GM15510 (cell line): ENCODE data around the gene DMD.

Experiments
- POLR2A ChIP-seq: IDR thresholded peaks from 3 replicates; pipeline ENCODE4 v1.6.1; 2011; ENCODE audit warnings: borderline replicate concordance; ENCODE audit not compliant: insufficient read length; ENCODE audit errors: extremely low read depth

DMD gene

DNA sequence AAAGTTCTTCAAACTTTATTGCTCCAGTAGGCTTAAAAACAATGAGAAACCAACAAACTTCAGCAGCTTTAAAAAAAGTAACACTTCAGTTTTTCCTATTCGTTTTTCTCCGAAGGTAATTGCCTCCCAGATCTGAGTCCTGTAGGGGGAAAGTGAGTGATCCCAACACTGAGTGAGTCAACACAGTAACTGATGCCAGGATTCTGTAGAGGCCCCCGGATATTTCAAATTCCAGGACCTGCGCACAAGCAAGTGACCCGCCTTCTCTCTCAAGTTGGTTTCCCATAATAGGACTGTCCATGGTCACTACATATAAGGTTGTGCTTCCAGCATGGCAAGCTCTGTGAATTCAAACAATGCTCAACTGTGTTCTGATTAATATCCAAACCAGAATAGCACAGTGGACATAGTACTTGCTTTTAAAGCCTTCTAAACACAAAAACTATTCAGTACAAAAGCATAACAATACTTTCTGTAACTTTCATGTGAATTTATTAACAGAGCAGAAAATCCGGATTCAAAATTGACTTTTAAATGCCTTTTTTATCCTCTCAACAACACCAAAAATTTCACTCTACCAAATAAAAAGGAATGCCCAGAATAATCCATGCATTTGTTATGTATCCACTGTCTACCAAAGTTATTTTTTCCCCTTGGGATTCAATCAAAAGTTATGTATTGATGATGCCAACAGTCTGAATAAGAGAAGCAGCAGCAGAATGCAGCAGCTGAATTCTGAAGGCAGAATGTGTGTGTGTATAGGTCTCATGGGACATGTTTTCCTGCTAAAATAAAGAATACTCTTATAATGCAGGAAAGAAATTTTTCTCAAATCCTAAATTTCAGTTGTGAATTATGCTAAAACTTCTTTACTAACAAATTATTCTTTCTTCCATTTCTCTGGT is at the start of gene DMD:
TSS of gene DMD (minus strand) at position 194 of the 905 bp plus-strand sequence. CDS start 237 bp downstream, outside the sequence.
- TF ChIP-seq POLR2A = no peak

DNA sequence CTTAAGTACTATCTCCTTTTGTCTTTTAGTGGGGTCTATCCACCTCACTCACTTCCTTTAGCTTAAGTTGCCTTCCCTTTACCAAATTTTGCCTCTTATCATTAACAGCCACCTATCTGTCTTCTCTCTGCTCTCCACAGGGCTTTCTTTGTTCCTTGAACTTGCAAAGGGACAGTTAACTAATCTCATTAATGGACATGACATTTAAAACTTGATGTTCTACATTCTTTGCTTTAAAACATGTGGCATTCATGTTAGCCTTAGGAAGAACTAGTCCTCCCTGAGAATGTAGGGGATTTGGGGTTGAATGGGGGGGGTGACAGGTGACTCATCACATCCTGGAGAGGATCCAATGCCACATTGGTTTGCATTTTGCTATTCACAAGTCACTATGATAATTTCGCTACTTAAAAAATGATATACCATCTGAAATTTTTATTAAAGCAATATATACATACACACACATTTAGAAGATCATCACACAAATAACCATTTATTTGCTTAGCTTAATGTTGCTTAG is 41.0 kb upstream of the DMD start:
- no peak for TF ChIP-seq POLR2A

DNA sequence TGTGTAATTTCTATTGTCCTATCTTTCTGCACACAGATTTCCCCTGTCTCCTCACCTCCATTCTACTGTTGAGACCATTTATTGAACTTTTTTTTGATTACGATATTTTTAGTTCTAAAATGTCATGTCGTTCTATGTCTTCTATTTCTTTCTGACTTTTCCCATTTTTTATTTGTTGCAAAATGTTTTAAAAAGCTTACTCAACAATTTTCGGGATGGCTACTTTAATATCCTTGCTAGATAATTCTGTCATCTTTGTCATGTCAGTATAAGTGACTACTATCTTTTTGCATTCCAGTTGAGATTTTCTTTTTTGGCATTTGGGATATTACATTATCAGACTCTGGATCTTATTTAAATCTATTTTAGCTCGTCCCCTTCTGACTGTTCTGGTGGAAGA is 7.5 kb upstream of the DMD start:
- TF ChIP-seq POLR2A = no peak

DNA sequence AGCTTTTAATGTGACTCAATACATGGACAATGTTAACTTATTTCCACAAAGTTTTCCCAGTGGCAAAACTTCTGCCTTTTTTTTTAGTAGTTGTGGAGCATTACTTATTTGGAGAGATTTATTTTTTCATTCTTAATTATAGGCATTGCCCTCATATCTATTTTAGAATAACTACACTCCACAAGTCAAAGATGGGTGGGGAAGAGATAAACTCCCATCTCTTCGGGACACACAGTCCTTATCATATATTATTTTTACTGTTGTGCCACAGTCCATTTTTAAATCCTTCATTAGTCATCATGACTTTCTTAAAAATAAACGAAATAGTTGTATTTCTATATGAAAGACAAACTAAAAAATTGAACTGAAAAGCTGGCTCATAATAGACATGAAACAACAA is 1.2 kb downstream of the DMD start:
- no peak for TF ChIP-seq POLR2A

DNA sequence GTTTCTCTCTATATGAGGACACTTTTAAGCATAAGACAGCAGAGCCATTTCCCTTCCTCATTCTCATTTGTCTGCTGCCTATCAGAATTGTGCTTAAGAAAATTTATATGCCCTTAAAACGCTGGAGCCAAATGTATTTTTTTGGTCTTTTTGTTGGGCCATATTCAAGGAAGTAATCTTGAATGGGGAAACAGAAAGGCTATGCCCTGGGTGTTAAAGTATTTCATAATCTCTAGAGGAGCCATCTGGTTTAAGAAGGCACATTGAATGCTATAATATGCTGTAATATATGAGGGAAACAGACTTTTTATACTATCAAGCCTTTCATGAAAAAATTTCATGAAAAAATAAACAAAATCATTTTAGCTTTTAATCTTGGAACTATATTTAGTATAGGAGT is 4.3 kb downstream of the DMD start:
- no peak for TF ChIP-seq POLR2A

DNA sequence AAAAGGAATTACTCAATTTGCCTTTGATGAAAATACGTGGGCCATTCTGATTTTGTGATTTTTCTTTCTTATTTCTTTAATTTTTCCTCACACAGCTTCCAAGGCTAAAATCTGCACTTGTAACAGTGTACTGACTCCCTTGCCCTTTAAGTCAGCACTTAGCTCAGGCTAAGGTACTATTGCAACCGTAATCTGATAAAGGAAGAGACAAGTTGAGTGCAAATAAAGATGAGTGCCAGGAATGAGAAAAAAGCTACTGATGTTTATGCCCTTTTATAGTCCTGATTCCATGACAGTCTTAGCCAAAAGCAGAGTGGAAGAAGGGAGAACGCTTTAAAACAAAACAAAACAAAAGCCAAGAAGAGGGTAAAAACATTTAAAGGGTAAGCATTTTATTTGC is 6.0 kb downstream of the DMD start:
- TF ChIP-seq POLR2A = no peak

DNA sequence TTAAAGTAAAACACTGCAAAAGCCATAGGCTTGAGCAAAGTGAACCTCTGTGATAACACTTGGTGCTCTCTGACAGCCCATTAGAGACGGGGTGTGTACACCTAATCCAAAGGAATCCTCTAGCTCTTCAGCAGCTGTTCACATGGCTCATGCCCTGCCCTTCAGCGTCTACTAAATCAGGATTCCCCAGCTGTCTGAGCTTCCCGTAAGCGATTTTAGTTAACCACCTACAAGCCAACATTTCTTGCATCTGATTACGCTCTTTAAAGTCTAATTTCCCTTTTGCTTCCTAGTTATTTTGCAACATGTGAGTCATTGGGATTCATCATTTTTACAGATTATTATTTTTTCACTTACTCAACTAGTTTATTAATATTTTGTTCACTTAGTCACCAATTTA is 6.5 kb downstream of the DMD start:
- no peak for TF ChIP-seq POLR2A

DNA sequence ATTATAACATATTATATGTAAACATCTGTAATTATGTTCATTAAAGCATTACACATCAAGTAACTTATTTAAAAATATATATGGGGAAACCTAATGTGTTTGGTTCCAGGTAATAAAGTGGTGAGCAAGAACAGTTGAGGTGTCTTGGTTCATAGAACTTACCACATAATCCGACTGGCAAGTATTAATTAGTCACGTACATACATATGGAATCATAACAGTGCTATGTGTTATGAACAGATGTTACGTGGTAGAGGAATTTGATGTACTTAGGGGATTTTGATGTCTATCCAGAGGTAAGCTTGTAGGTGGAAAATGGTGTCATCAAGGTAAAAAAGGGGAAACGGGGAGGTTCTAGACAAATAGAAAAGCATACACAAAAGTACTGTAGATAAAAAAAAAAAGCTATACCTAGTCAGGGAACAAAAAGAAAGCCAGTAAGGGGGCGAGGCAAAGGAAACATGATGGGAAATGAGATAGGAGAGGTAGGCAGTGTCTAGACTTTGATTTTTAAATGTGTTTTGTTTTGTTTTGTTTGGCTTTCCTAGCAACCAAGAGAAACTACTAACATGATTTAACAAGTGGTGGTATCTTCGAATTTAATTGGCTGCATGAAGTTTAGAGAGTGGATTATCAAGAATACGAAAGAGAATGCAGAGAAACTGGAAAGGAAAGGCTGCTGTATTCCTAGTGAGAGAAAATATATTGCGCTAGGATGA is 12.6 kb downstream of the DMD start:
- TF ChIP-seq POLR2A = no peak

DNA sequence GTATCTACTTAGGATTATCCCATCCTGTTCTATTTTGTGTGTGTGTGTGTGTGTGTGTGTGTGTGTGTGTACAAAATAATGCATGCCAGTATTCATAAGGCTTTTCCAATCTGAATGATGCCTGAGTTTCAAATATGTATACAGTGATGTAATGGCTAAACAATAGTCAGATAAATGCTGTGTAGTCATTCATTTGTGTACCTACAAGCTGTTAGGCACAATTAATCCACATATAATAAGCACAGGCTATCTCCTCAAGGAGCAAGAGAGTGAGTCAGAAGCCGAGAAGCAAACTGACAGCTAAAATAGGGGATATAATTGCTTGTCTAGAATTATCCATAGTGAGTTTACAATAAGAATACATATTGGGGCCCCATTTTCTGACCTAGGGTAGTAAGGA is 15.7 kb downstream of the DMD start:
- no peak for TF ChIP-seq POLR2A

DNA sequence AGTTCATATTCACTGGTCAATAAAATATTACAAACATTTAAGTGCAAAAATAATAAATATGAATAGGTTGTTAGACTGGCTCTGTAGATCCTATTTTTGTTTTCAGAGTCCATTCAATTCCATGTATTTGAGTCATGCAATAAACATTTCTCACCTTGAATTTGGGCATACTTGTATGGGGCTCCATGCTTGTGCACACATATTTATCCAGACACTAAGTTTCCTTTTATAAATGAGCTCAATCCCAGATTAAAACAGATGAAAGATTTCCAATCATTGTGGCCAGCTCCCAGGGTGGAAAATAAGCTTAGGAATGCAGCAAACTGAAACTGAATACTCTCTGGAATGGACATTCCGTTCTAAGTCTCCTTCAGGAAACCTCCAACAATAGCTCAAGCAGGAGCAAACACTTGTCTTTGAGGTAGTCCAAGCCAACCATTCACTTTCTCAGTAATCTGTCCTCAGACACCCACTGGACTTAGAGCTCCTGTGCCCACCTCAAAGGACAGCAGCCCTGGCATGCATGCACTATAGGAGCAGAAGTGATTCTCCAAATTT is 16.4 kb downstream of the DMD start:
- TF ChIP-seq POLR2A = no peak

DNA sequence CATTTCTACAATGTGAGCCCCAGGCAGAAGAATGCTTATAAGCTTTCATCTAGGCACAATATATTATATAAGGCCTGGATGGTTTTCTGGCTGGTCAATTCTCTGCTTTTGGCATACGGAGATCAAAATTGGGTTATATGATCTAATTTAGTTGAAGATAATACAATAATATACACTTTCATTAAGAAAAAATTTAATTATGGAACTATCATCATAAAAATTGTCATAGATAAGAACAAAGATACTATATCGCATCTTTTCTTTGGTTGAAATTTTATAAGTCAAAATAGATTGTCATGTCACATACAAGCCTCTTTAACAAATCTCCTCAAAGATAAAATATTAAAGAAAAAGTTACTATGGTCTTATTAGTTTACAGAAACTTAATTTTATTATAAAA is 17.1 kb downstream of the DMD start:
- TF ChIP-seq POLR2A = no peak

DNA sequence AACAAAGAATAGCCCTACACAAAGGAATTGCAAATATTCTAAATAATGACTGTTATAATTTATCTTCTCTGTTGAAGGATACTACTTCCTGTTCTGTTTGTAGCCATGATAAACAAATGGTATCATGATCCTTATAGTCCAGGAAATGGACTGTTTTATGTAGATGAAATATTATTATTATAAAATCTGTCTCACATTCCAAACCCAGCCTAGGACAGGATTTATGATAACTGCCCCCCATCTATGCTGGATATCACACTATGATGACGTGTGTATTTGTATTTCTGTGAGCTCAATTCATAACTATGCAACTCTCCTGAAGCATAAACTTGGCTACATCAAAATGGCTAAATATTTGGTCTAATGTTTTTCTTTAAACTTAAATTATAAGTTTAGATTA is 21.3 kb downstream of the DMD start:
- TF ChIP-seq POLR2A = no peak

DNA sequence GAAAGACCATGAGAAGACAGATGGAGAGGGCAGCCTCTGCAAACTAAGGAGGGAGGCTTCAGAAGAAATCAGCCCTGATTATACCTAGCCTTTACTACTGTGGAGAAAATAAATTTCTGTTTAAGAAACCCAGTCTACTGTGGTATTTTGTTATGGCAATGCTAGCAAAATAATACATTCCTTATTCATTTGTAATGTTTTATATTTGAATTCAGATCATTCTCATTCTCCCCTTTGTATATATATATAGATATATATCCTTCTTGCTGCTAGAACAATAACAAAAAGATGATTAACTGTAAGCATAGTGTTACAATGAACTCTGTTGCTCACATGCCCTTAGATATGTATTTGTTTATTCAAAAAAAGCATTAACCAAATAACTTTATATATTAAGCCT is 22.5 kb downstream of the DMD start:
- TF ChIP-seq POLR2A = no peak

DNA sequence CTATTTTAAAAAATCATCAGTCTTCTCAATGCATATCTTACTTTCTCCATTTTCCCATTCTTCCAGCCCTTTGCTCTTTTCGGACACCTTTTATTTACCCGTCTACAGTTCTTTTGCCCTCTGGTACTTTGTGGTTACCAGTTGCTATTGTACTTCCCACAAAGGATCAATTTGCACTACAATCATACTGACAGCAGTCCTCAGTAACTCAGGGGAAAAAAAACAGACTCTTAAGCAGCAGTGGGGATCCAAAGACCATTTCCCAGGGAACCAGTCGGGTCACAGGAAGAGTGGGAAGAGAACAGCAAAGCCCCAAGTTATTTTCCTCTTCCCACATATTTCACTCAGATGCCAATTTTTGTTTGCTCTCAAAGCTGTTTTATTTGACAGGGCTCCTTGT is 23.1 kb downstream of the DMD start:
- no peak for TF ChIP-seq POLR2A

DNA sequence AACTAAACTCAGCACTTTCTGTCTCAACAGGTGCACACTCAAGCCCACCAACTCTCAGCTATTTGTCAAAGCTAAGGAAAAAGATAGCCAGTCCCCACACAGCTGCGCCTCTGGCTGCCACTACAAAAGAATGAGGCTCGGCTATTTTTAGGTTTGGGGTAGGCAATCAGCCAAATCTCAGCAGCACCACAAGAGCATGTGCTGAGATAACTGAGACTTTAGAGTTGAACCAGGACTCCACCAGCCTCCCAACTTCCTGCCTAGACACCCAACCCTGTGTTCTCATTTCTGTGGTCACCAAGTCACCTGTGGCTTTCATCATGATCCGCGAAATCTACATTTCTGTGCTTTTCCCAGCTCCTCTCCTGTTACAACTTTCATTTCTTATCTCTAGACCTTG is 28.0 kb downstream of the DMD start:
- TF ChIP-seq POLR2A = no peak
